Measurements from ENCODE around the gene AKIRIN2.

The AKIRIN2 gene

DNA sequence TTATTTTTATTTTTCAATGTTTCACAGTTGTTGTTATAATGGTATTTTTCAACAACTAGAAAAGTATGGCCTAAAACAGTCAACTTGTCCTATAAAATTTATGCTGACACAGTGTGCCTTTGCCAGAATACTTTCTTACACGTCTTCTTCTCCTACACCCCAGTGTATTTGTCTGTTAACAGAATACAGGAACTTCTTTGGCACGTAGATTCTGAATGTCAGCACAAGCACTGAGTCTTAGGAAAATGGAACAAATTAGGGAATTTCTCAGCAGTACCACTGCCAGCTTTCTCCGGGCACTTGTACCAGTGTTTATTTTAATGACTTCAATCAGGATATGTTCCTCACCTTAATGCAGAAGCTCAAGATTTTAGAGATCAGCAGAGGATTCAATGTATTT is 26.7 kb upstream of the AKIRIN2 start:
- DNase-seq (ENCODE audit: low read depth) = no peak
- TF ChIP-seq, protein P1, sequence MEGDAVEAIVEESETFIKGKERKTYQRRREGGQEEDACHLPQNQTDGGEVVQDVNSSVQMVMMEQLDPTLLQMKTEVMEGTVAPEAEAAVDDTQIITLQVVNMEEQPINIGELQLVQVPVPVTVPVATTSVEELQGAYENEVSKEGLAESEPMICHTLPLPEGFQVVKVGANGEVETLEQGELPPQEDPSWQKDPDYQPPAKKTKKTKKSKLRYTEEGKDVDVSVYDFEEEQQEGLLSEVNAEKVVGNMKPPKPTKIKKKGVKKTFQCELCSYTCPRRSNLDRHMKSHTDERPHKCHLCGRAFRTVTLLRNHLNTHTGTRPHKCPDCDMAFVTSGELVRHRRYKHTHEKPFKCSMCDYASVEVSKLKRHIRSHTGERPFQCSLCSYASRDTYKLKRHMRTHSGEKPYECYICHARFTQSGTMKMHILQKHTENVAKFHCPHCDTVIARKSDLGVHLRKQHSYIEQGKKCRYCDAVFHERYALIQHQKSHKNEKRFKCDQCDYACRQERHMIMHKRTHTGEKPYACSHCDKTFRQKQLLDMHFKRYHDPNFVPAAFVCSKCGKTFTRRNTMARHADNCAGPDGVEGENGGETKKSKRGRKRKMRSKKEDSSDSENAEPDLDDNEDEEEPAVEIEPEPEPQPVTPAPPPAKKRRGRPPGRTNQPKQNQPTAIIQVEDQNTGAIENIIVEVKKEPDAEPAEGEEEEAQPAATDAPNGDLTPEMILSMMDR (conservative IDR thresholded peaks at IDR 0.05; ENCODE audit: low read length) = no peak
- H3K4me3 ChIP-seq (ENCODE audit: low read length) = no peak overlapping the region

DNA sequence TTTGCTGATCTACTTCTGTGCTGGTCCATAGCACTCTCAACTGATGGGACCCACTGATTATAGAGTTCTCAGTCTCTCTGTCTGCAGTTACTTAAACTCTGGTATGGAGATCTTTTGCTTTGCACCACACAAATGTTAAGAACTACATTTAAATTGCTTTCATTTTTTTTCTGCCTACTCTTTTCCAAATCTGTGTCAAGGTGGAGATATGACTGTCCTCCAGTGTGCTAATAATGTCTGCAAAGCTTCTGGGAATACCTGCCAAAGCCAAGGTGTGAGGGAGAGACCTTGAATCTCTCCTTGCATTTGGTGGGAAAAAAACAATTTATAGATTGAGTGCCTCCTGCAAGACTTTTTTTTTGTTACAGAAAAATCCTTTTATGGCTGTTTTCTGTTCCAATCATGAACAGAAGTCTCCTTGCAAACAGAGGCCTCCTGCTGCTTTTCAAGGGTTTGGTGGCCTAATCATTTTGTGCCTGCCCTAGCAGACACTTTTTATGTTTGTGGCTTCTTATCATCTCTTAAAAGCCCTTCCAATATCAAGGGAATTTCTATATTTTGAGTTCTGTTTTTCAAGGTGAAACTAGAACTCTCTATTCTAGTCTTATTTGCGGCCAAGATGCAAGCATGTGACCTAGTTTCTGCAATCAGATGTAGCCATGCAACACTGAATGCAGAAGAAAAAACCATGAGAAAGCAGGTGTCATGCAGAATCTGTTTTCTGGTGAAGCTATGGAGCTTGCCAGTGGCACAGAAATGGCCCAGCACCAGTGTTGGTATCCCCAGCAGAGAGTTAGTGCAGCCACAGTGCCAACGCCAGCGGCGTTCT is 23.2 kb upstream of the AKIRIN2 start:
- TF ChIP-seq, protein P1 (conservative IDR thresholded peaks at IDR 0.05; ENCODE audit: low read length) = no peak
- no peak for DNase-seq (ENCODE audit: low read depth)
- no peak overlapping the region for H3K4me3 ChIP-seq (ENCODE audit: low read length)

DNA sequence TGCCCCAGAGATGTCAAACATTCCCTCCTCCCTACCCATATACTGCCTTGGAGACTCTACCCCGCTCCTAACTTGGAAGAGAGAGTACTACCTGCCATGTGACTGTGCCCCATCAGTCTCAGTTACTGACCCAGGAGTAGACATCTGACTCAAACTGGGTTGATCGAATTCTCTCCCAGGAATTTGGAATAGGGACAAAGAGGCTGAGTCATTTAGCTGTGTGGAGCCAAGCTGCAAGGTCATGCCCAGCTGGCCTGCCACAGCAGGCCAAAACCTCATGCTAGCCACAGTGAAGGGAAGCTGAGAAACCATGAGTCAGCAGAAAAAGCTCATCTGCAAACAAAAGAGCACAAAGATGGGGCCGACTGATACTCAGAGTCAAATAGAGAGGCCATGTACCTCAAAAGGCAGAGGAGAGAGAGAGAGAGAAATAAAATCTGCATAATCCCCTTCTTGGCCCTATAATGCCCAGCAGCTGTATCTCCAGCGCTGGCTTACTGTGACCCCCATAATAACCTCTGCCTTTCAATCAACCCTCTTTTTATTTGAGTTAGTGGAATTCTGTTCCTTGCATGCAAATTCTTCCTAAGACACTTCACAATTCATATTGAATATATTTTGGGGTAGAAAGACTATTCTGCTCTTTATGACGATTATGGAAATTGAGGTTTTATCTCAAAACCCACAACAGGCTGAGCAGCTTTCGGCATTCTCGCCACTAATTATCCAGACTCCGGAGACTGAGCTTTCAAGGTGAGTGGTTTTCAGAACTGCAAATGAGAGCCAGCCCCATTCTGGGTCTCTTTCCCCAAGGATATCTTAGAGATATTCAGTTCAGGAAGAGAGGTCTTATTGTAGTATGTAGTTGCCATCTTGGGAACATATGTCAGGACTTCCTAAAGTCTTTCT is 21.4 kb upstream of the AKIRIN2 start:
- peak; percentile 98 for DNase-seq (ENCODE audit: low read depth)
- no peak overlapping the region for H3K4me3 ChIP-seq (ENCODE audit: low read length)
- TF ChIP-seq, protein P1 (conservative IDR thresholded peaks at IDR 0.05; ENCODE audit: low read length) = no peak

DNA sequence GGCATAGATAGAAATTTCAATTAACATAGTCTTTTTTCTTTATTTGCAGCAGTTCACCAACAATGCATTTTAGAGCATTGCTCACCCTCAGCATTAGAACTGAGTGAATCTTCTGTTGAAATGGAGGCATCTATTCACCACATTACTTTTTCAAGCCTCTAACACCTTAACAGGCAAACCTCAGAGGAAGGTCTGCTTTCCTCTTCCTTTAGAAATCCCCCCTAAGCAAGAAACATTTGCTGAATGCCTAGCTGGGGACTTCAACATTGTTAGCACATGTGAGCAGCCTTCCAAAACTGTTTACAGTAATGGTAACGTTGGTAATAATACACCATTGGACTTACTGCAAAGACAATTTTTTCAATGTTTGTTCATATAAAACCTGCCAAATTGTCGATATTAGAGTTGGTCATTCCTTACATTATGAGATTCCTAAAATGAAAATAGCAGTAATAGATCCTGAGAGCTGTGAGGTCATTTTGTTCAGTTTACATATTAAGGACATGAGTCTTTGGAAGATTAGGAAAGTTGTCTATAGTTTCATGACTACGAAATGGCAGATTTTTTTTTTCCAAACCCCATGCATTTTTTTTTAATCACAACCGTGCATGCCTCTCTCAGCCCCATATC is 20.6 kb upstream of the AKIRIN2 start:
- TF ChIP-seq, protein P1 (conservative IDR thresholded peaks at IDR 0.05; ENCODE audit: low read length) = no peak
- DNase-seq (ENCODE audit: low read depth) = no peak
- H3K4me3 ChIP-seq (ENCODE audit: low read length) = no peak overlapping the region

DNA sequence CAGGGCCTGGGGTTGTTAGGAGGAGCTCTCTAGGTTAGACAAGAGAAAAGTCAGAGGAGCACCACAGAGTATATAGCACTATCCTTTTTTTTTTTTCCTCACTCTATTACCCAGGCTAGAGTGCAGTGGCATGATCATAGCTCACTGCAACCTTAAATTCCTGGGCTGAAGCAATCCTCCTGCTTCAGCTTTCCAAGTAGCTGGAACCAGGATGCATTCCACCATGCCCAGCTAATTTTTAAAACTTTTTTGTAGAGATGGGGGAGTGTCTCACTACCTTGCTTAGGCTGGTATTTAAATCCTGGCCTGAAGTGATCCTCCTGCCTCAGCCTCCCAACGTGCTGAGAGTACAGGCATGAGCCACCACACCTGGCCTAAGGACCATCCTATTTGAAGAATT is 19.3 kb upstream of the AKIRIN2 start:
- peak; percentile 77 for DNase-seq (ENCODE audit: low read depth)
- TF ChIP-seq, protein P1 (conservative IDR thresholded peaks at IDR 0.05; ENCODE audit: low read length) = no peak
- no peak overlapping the region for H3K4me3 ChIP-seq (ENCODE audit: low read length)

DNA sequence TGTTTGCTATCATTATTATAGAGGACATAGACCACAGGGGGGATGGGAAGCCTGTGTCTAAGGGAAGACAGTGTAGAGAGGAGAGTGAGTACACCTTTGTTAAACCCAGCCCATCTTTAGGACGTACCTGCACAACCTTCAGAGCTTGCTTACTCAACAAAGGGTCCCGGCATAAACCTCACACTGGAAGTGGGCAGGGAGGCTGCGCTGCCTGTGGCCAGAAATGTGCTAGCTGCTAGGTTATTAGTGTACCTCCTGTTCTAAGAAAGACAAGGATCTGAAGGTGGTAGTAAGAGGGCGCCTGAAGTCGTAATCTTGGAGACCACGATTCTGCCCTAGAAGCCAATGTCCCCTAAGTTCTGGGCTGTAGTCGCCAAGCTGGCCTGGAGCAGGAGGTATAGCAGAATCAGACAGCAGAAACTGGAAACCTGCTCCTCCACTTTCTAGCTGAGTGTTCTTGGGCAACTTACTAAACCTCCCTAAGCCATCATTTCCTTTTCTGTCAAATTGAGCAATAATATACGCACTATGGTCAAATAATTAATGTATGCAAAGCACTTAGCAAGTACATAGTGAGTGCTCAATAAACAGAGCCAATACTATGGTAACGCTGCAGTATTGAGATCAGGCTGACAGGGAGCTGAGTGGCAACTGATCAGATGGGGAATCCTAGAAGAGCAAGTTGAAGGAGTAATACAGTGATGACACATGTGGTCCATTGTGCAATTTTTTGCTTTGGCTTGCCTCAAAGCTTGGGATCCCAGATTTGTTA is 16.8 kb upstream of the AKIRIN2 start:
- TF ChIP-seq, protein P1 (conservative IDR thresholded peaks at IDR 0.05; ENCODE audit: low read length) = no peak
- peak; percentile 35 for DNase-seq (ENCODE audit: low read depth)
- H3K4me3 ChIP-seq (ENCODE audit: low read length) = no peak overlapping the region

Measured in AG10803 (cell line).